CD14-positive monocyte (primary cell): Measurements from ENCODE around the gene ZNF827. TPM values are rescaled to one million over a fixed set of nuclear protein-coding genes. Genes with fewer than 3 reads are reported as not detected.

Source experiments
- DNase-seq, 3 donors: peaks; one replicate each; pipeline ENCODE4 v3.0.0-alpha.2; 2011 to 2022
- H2AFZ ChIP-seq: 2 replicates; pipeline ENCODE4 v1.6.0; 2012; ENCODE audit warnings: mild to moderate bottlenecking, low read depth, low read length, inconsistent platforms; ENCODE audit not compliant: insufficient read depth, poor library complexity, severe bottlenecking
- H3K27ac ChIP-seq, 2 donors: 1 replicate in 1 of 2; 2 replicates in 1 of 2; pipeline ENCODE4 v1.5.1; 2012 to 2013; ENCODE audit warnings: low read length in 2 of 2, control low read depth in 1 of 2, inconsistent platforms in 1 of 2, low read depth in 1 of 2, mild to moderate bottlenecking in 1 of 2
- H3K27me3 ChIP-seq, 2 donors: one replicate each; pipeline versions ENCODE4 v1.6.0 to v1.6.1; 2011 to 2013; ENCODE audit warnings: low read length in 2 of 2; ENCODE audit not compliant: control insufficient read depth in 2 of 2, insufficient read depth in 2 of 2
- H3K36me3 ChIP-seq, 2 donors: replicated peaks in 1 of 2; 1 replicate in 1 of 2; 2 replicates in 1 of 2; pipeline versions ENCODE4 v1.5.1 to v1.6.1; 2012 to 2013; ENCODE audit warnings: low read length in 2 of 2, control low read depth in 1 of 2, inconsistent platforms in 1 of 2, mild to moderate bottlenecking in 1 of 2; ENCODE audit not compliant: insufficient read depth in 2 of 2, control insufficient read depth in 1 of 2
- H3K4me1 ChIP-seq, 2 donors: 1 replicate in 1 of 2; 2 replicates in 1 of 2; pipeline versions ENCODE4 v1.5.1 to v1.6.1; 2012 to 2013; ENCODE audit warnings: low read length in 2 of 2, control low read depth in 1 of 2, inconsistent platforms in 1 of 2, mild to moderate bottlenecking in 1 of 2, moderate library complexity in 1 of 2; ENCODE audit not compliant: insufficient read depth in 2 of 2, control insufficient read depth in 1 of 2
- H3K4me2 ChIP-seq: replicated peaks from 2 replicates; pipeline ENCODE3; 2012; ENCODE audit warnings: low read length, moderate library complexity, mild to moderate bottlenecking; ENCODE audit not compliant: poor library complexity, severe bottlenecking; ENCODE audit errors: extremely low read depth
- H3K4me3 ChIP-seq, 3 experiments: fragments of 200-600 bp in 1 of 3; sonication (generic) in 1 of 3; replicated peaks in 1 of 3; 1 replicate in 2 of 3; 2 replicates in 1 of 3; pipeline ENCODE4 v1.5.1; 2011 to 2013; ENCODE audit warnings: low read length in 3 of 3, mild to moderate bottlenecking in 3 of 3, control low read depth in 2 of 3, low read depth in 2 of 3, inconsistent platforms in 1 of 3, moderate library complexity in 1 of 3
- H3K79me2 ChIP-seq: 2 replicates; pipeline ENCODE4 v1.6.0; 2012; ENCODE audit warnings: mild to moderate bottlenecking, control low read depth, inconsistent platforms, low read length, moderate library complexity; ENCODE audit not compliant: insufficient read depth
- H3K9ac ChIP-seq: 2 replicates; pipeline ENCODE4 v1.6.0; 2017; ENCODE audit warnings: low read length, mild to moderate bottlenecking; ENCODE audit not compliant: insufficient read depth, poor library complexity, severe bottlenecking
- H3K9me3 ChIP-seq, 2 donors: replicated peaks in 1 of 2; 1 replicate in 1 of 2; 2 replicates in 1 of 2; pipeline versions ENCODE4 v1.5.1 to v1.6.1; 2012 to 2013; ENCODE audit warnings: low read length in 2 of 2, control low read depth in 1 of 2; ENCODE audit not compliant: control insufficient read depth in 1 of 2, insufficient read depth in 1 of 2
- H4K20me1 ChIP-seq: 2 replicates; pipeline ENCODE4 v1.6.0; 2012; ENCODE audit warnings: mild to moderate bottlenecking, low read length, control low read depth, moderate library complexity; ENCODE audit not compliant: insufficient read depth
- H3K27ac Mint-ChIP-seq, 7 donors: one replicate each; pipeline ENCODE4 v1.8.0; 2020; ENCODE audit warnings: mild to moderate bottlenecking in 7 of 7, mixed read lengths in 7 of 7, moderate library complexity in 6 of 7, inconsistent platforms in 2 of 7
- H3K27me3 Mint-ChIP-seq, 3 donors: one replicate each; pipeline ENCODE4 v1.8.0; 2021 to 2022; ENCODE audit warnings: low read depth in 3 of 3, mild to moderate bottlenecking in 3 of 3, mixed read lengths in 3 of 3, moderate library complexity in 3 of 3, inconsistent platforms in 1 of 3
- H3K36me3 Mint-ChIP-seq, 2 donors: one replicate each; pipeline ENCODE4 v1.8.0; 2020; ENCODE audit warnings: mixed read lengths in 2 of 2, inconsistent platforms in 1 of 2, mild to moderate bottlenecking in 1 of 2
- H3K4me1 Mint-ChIP-seq: one replicate; pipeline ENCODE4 v1.8.0; 2020; ENCODE audit warnings: mild to moderate bottlenecking, mixed read lengths
- H3K4me3 Mint-ChIP-seq, 2 donors: one replicate each; pipeline ENCODE4 v1.8.0; 2020; ENCODE audit warnings: mild to moderate bottlenecking in 2 of 2, mixed read lengths in 2 of 2, moderate library complexity in 1 of 2
- H3K9me3 Mint-ChIP-seq, 7 donors: one replicate each; pipeline ENCODE4 v1.8.0; 2020 to 2022; ENCODE audit warnings: mixed read lengths in 7 of 7, mild to moderate bottlenecking in 6 of 7, moderate library complexity in 6 of 7, inconsistent platforms in 2 of 7
- CTCF ChIP-seq: fragments of 200-600 bp; IDR thresholded peaks from one replicate; pipeline ENCODE4 v1.8.0; 2022; ENCODE audit warnings: antibody characterized with exemption, mild to moderate bottlenecking
- WGBS: methylation state at CpG from one replicate; pipeline ENCODE4 v1.1.5; 2013; ENCODE audit warnings: missing lambda C conversion rate; ENCODE audit not compliant: insufficient coverage; 5-methylcytosine and 5-hydroxymethylcytosine counted together
- intact Hi-C, 2 donors: fragments of 100-400 bp; cut with micrococcal nuclease; formaldehyde crosslinking; loops; one replicate each; pipeline versions ENCODE4 v1.15.0 to v1.15.1; 2023
- polyA plus RNA-seq, 3 donors: library from polyadenylated mRNA; depleted of rRNA in 1 of 3; unstranded in 2 of 3; stranded (reverse) in 1 of 3; fragments of 300-500 nt in 2 of 3; fragments of >200 nt in 1 of 3; fragmentation: Illumina TruSeq in 2 of 3; gene quantifications; 1 replicate in 2 of 3; 2 replicates in 1 of 3; pipeline ENCODE4 v1.2.3, GENCODE V29; 2012 to 2021

ZNF827 gene
- polyA plus RNA-seq, 3 donors: 0.04 TPM; not detected in 2

- WGBS: 93% methylated on average over 2 of the region's 4 CpGs
- Mint-ChIP-seq H3K36me3 (no peaks in the 10 kb centered on the region), H3K4me1 (peaks cover 28% of the 10 kb centered on the region), H3K27ac (peak overlapping the region in 1 of 7 donors; percentile 68), H3K4me3 (no peak overlapping the region), H3K27me3 (no peaks in the 10 kb centered on the region), H3K9me3 (no peaks in the 10 kb centered on the region)
- Histone ChIP-seq H3K4me1 (peaks cover 21 to 32% of the 10 kb centered on the region in 2 donors), H3K36me3 (no peaks in the 10 kb centered on the region), H3K9ac (no peak overlapping the region), H3K9me3 (no peaks in the 10 kb centered on the region), H3K79me2 (no peaks in the 10 kb centered on the region), H3K4me2 (no peak overlapping the region), H3K27ac (no peak overlapping the region), H3K27me3 (no peaks in the 10 kb centered on the region), H2AFZ (no peak overlapping the region), H4K20me1 (no peaks in the 10 kb centered on the region), H3K4me3 (no peak overlapping the region)
- no peak for TF ChIP-seq CTCF
- intact Hi-C loops: no loop called here
- DNase-seq: no peak
These were observed 114.9 kb downstream of the ZNF827 start for GRCh38 chr4:145823743-145824142.

GRCh38 chr4:145822581-145822980, 116.0 kb downstream of the ZNF827 start:
- peaks cover 28% of the 10 kb centered on the region for H3K4me1 Mint-ChIP-seq
- Histone ChIP-seq H3K27me3 (no peaks in the 10 kb centered on the region), H3K9ac (no peak overlapping the region), H2AFZ (no peak overlapping the region), H3K4me2 (no peak overlapping the region), H3K9me3 (no peaks in the 10 kb centered on the region), H4K20me1 (no peaks in the 10 kb centered on the region), H3K79me2 (no peaks in the 10 kb centered on the region), H3K4me1 (peaks cover 21 to 32% of the 10 kb centered on the region in 2 donors), H3K27ac (peak overlapping the region in 1 of 2 donors; percentile 23), H3K4me3 (no peak overlapping the region), H3K36me3 (no peaks in the 10 kb centered on the region)
- DNase-seq: no peak
- H3K27ac Mint-ChIP-seq: peak overlapping the region in 1 of 7 donors; percentile 19
- peaks cover 0 to 2% (median 0%) of the 10 kb centered on the region in 7 donors for H3K9me3 Mint-ChIP-seq
- H3K36me3 Mint-ChIP-seq: no peaks in the 10 kb centered on the region
- intact Hi-C loops: no loop called here
- WGBS: 0% methylated on average over 2 of the region's 4 CpGs
- no peak for TF ChIP-seq CTCF
- H3K4me3 Mint-ChIP-seq: no peak overlapping the region
- H3K27me3 Mint-ChIP-seq: no peaks in the 10 kb centered on the region
